HepG2 (cell line): ENCODE measurements around the gene MXD1. TPM values are rescaled to one million over a fixed set of nuclear protein-coding genes. Genes with fewer than 3 reads are reported as not detected.

Experiments
- FOXA1 ChIP-seq, 2 experiments: fragments of 450-650 bp in 1 of 2; sonication (generic) in 1 of 2; formaldehyde crosslinking in 1 of 2; IDR thresholded peaks; 2 replicates each; pipeline versions ENCODE4 v1.4.0 to v1.6.1; 2016 to 2020; ENCODE audit warnings: missing genetic modification reagents in 1 of 2
- GABPA ChIP-seq, 2 experiments: IDR thresholded peaks; 2 replicates each; pipeline ENCODE4 v1.6.1; 2011 to 2016; ENCODE audit warnings: low read depth in 2 of 2, low read length in 1 of 2, missing biosample characterization in 1 of 2, missing genetic modification characterization in 1 of 2
- HNRNPUL1 ChIP-seq: fragments of 200-400 bp; formaldehyde crosslinking; IDR thresholded peaks from 2 replicates; pipeline ENCODE4 v1.6.1; 2017; ENCODE audit warnings: low read depth, mild to moderate bottlenecking, low read length, moderate library complexity
- KAT2B ChIP-seq: fragments of 150-350 bp; IDR thresholded peaks from 2 replicates; pipeline ENCODE4 v1.6.1; 2014; ENCODE audit warnings: low read depth, low read length, borderline replicate concordance
- NR2F1 ChIP-seq, 2 experiments: fragments of 450-650 bp in 1 of 2; formaldehyde crosslinking in 1 of 2; IDR thresholded peaks; 2 replicates each; pipeline versions ENCODE4 v1.5.0 to v1.6.1; 2016 to 2020; ENCODE audit warnings: mild to moderate bottlenecking in 1 of 2, missing compliant biosample characterization in 1 of 2, missing genetic modification reagents in 1 of 2, moderate library complexity in 1 of 2
- POLR2G ChIP-seq: fragments of 200-400 bp; formaldehyde crosslinking; IDR thresholded peaks from 2 replicates; pipeline ENCODE4 v1.6.1; 2018; ENCODE audit warnings: mild to moderate bottlenecking, low read depth, low read length, moderate library complexity
- RXRB ChIP-seq: IDR thresholded peaks from 2 replicates; pipeline ENCODE4 v1.6.1; 2016; ENCODE audit warnings: borderline replicate concordance, missing genetic modification reagents, missing compliant biosample characterization
- SIN3B ChIP-seq: fragments of 150-350 bp; IDR thresholded peaks from 2 replicates; pipeline ENCODE4 v1.6.1; 2014; ENCODE audit warnings: low read length
- SRSF4 ChIP-seq: fragments of 200-400 bp; formaldehyde crosslinking; IDR thresholded peaks from one replicate; pipeline ENCODE4 v1.6.1; 2018; ENCODE audit warnings: mild to moderate bottlenecking, low read depth, low read length, moderate library complexity; ENCODE audit not compliant: poor library complexity, severe bottlenecking
- STAG1 ChIP-seq: sonication (generic); formaldehyde crosslinking; IDR thresholded peaks from 2 replicates; pipeline ENCODE4 v1.4.0; 2020; ENCODE audit warnings: missing genetic modification reagents
- TBP ChIP-seq: sonication (generic); formaldehyde crosslinking; IDR thresholded peaks from 2 replicates; pipeline ENCODE4 v1.5.0; 2020; ENCODE audit warnings: missing genetic modification reagents
- TEAD3 ChIP-seq: optimal IDR thresholded peaks from 2 replicates; pipeline ENCODE3; 2016; ENCODE audit warnings: borderline replicate concordance
- ZFP62 ChIP-seq: sonication (generic); formaldehyde crosslinking; IDR thresholded peaks from 2 replicates; pipeline ENCODE4 v1.4.0; 2020; ENCODE audit warnings: missing genetic modification reagents
- ZNF605 ChIP-seq: sonication (generic); formaldehyde crosslinking; IDR thresholded peaks from 2 replicates; pipeline ENCODE4 v1.8.0; 2022; ENCODE audit warnings: mild to moderate bottlenecking, missing genetic modification reagents
- ZNF75D ChIP-seq: sonication (generic); formaldehyde crosslinking; IDR thresholded peaks from 2 replicates; pipeline ENCODE4 v1.8.1; 2023; ENCODE audit warnings: missing genetic modification reagents, mild to moderate bottlenecking, borderline replicate concordance
- ZNF781 ChIP-seq: sonication (generic); formaldehyde crosslinking; IDR thresholded peaks from 2 replicates; pipeline ENCODE4 v1.5.1; 2020; ENCODE audit warnings: borderline replicate concordance, mild to moderate bottlenecking, missing genetic modification reagents; ENCODE audit errors: not compliant biosample characterization
- polyA plus RNA-seq, 8 experiments: library from polyadenylated mRNA; depleted of rRNA in 3 of 8; stranded (reverse) in 7 of 8; unstranded in 1 of 8; fragments of >200 nt; fragmentation: Illumina TruSeq in 4 of 8; extraction: Trizol in 4 of 8; gene quantifications; 2 replicates each; pipeline versions ENCODE4 v1.2.1 to v1.2.3, GENCODE V29; 2011 to 2016; ENCODE audit warnings: low read depth in 4 of 8, missing spikeins in 1 of 8, mixed read lengths in 1 of 8; ENCODE audit not compliant: insufficient read depth in 1 of 8
- total RNA-seq, 5 experiments: library from RNA; depleted of rRNA; stranded (reverse); fragments of >200 nt; fragmentation: Illumina TruSeq; extraction: Trizol; gene quantifications; 2 replicates each; pipeline ENCODE4 v1.2.3, GENCODE V29; 2016; ENCODE audit warnings: low read depth in 1 of 5
- TF ChIP-seq, protein P1 (sequence below): sonication (generic); formaldehyde crosslinking; IDR thresholded peaks from 2 replicates; pipeline ENCODE4 v1.9.0; 2021; ENCODE audit warnings: missing genetic modification reagents, borderline replicate concordance
- TF ChIP-seq, protein P2 (sequence below): sonication (generic); formaldehyde crosslinking; conservative IDR thresholded peaks from 2 replicates; pipeline ENCODE4 v1.4.0; 2020; ENCODE audit warnings: missing genetic modification reagents
- TF ChIP-seq, protein P3 (sequence below): sonication (generic); formaldehyde crosslinking; conservative IDR thresholded peaks from 2 replicates; pipeline ENCODE4 v1.4.0; 2020; ENCODE audit warnings: mild to moderate bottlenecking, missing genetic modification reagents, moderate library complexity

The MXD1 gene
- total and polyA plus RNA-seq, 2 of the 13 experiments (the other 11 are each of a cell fraction or from before 2014, with no cell fraction given) = 6.4 to 14.9 TPM

DNA sequence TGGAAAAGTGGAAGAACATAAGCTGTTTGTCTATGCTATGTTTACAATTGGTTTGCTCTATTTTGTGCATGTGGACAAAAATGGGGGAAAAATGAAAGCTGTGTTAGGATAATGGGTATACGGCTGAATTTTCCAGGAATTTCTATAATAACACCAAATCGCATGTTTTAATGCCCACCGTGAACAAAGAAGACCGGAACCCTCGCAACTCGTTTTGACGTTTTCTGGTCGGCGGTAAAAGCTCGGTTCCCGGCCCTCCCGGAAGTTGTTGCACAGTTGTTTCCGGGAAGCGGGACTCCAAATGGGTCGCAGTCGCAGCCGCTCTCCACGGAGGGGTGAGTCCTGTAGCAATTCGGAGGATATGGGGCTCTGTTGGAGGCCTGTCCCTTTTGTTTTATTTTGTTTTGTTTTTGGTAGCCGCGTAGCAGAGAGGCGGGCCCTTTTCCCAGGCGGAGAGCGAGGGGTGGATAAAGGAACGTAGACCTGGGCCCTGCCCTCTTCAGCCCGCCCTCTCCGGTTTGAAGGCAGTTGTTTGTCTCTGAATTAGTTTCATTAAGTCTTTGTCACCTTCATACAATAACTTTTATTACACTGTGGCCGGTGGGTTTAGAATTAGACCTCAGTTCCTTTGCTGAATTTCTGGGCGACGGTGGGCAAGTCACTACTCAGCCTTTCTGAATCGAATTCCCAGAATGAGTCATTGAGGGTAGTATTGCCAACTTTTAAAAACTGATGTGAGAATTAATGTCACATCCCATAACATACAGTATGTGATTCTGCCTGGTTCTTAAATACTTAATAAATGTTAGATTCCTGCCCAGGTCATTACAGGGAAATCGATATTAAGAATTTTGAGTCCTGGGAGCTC is 21.0 kb upstream of the MXD1 start, which contains the start of gene SNRNP27 (continued):
- TF ChIP-seq, protein P1, sequence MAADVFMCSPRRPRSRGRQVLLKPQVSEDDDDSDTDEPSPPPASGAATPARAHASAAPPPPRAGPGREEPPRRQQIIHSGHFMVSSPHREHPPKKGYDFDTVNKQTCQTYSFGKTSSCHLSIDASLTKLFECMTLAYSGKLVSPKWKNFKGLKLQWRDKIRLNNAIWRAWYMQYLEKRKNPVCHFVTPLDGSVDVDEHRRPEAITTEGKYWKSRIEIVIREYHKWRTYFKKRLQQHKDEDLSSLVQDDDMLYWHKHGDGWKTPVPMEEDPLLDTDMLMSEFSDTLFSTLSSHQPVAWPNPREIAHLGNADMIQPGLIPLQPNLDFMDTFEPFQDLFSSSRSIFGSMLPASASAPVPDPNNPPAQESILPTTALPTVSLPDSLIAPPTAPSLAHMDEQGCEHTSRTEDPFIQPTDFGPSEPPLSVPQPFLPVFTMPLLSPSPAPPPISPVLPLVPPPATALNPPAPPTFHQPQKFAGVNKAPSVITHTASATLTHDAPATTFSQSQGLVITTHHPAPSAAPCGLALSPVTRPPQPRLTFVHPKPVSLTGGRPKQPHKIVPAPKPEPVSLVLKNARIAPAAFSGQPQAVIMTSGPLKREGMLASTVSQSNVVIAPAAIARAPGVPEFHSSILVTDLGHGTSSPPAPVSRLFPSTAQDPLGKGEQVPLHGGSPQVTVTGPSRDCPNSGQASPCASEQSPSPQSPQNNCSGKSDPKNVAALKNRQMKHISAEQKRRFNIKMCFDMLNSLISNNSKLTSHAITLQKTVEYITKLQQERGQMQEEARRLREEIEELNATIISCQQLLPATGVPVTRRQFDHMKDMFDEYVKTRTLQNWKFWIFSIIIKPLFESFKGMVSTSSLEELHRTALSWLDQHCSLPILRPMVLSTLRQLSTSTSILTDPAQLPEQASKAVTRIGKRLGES = peak; percentile 84
- TF ChIP-seq, protein P2, sequence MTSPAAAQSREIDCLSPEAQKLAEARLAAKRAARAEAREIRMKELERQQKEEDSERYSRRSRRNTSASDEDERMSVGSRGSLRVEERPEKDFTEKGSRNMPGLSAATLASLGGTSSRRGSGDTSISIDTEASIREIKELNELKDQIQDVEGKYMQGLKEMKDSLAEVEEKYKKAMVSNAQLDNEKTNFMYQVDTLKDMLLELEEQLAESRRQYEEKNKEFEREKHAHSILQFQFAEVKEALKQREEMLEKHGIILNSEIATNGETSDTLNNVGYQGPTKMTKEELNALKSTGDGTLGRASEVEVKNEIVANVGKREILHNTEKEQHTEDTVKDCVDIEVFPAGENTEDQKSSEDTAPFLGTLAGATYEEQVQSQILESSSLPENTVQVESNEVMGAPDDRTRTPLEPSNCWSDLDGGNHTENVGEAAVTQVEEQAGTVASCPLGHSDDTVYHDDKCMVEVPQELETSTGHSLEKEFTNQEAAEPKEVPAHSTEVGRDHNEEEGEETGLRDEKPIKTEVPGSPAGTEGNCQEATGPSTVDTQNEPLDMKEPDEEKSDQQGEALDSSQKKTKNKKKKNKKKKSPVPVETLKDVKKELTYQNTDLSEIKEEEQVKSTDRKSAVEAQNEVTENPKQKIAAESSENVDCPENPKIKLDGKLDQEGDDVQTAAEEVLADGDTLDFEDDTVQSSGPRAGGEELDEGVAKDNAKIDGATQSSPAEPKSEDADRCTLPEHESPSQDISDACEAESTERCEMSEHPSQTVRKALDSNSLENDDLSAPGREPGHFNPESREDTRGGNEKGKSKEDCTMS (CRISPR knock-in tag) = peak; percentile 92
- TF ChIP-seq SIN3B (peak; percentile 91), GABPA (IDR thresholded peaks at IDR 0.05; ENCODE audit: low read depth, low read length) (peak; percentile 96), GABPA (CRISPR knock-in tag; IDR thresholded peaks at IDR 0.05; ENCODE audit: low read depth) (peak; percentile 100), RXRB (CRISPR knock-in tag) (peak; percentile 82), TBP (CRISPR knock-in tag) (peak; percentile 83; the same call in 1 of the 2 replicates), ZNF605 (CRISPR knock-in tag) (peak; percentile 92), ZNF781 (CRISPR knock-in tag) (peak; percentile 95), HNRNPUL1 (no peak), POLR2G (peak; percentile 95), ZNF75D (CRISPR knock-in tag) (no peak), TEAD3 (CRISPR knock-in tag) (peak; percentile 79), STAG1 (no peak; the same call in none of the 2 replicates), ZFP62 (CRISPR knock-in tag) (no peak), FOXA1 (IDR thresholded peaks at IDR 0.05) (no peak), FOXA1 (CRISPR knock-in tag; IDR thresholded peaks at IDR 0.05) (no peak; the same call in 1 of the 2 replicates), KAT2B (no peak), SRSF4 (no peak), NR2F1 (CRISPR knock-in tag; IDR thresholded peaks at IDR 0.05) (0 out of 4 replicates have a peak, but pooled peaks of 1 of the 2 experiments have one; percentile 11)
- TF ChIP-seq, protein P3, sequence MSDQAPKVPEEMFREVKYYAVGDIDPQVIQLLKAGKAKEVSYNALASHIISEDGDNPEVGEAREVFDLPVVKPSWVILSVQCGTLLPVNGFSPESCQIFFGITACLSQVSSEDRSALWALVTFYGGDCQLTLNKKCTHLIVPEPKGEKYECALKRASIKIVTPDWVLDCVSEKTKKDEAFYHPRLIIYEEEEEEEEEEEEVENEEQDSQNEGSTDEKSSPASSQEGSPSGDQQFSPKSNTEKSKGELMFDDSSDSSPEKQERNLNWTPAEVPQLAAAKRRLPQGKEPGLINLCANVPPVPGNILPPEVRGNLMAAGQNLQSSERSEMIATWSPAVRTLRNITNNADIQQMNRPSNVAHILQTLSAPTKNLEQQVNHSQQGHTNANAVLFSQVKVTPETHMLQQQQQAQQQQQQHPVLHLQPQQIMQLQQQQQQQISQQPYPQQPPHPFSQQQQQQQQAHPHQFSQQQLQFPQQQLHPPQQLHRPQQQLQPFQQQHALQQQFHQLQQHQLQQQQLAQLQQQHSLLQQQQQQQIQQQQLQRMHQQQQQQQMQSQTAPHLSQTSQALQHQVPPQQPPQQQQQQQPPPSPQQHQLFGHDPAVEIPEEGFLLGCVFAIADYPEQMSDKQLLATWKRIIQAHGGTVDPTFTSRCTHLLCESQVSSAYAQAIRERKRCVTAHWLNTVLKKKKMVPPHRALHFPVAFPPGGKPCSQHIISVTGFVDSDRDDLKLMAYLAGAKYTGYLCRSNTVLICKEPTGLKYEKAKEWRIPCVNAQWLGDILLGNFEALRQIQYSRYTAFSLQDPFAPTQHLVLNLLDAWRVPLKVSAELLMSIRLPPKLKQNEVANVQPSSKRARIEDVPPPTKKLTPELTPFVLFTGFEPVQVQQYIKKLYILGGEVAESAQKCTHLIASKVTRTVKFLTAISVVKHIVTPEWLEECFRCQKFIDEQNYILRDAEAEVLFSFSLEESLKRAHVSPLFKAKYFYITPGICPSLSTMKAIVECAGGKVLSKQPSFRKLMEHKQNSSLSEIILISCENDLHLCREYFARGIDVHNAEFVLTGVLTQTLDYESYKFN (CRISPR knock-in tag) = peak; percentile 57; the same call in 1 of the 2 replicates
